HepG2 (cell line): ENCODE measurements around the gene CYLD. TPM values are rescaled to one million over a fixed set of nuclear protein-coding genes. Genes with fewer than 3 reads are reported as not detected.
A peak's percentile ranks its signal among the peaks of the same experiment; 100 is the strongest.

Experiments used
- ATAC-seq: fragments of 200-7000 bp; cut with Tn5 transposase; 3 replicates; pipeline ENCODE4 v1.9.1; 2020; ENCODE audit warnings: mild to moderate bottlenecking, moderate library complexity
- BruUV-seq: library from RNA; stranded (reverse); fragments of 400-500 nt; replicated peaks from 2 replicates; lab custom pipeline; 2021; lab: Mats Ljungman, UMichigan
- CTCF ChIA-PET: fragments of 300-600 bp; formaldehyde crosslinking; extraction: SDS; loops from one replicate; lab custom pipeline; 2021; ENCODE audit warnings: low total read pairs, inconsistent platforms, low intra/inter-chr PET ratio; lab: Yijun Ruan, JAX
- POLR2A ChIA-PET: fragments of 350-600 bp; sonication (Branson Sonifier 250); formaldehyde crosslinking; loops from one replicate; lab custom pipeline; 2020; ENCODE audit warnings: antibody characterized with exemption, inconsistent platforms; lab: Yijun Ruan, JAX
- DNase-seq: peaks from one replicate; pipeline ENCODE4 v3.0.0-alpha.2; 2015; ENCODE audit warnings: low spot score
- FAIRE-seq: peaks from 3 replicates; lab custom pipeline; 2011; peaks lifted over from hg19 to GRCh38; lab: Jason Lieb, UNC
- H2AFZ ChIP-seq: one replicate; pipeline ENCODE4 v1.6.1; 2011; ENCODE audit warnings: low read length, inconsistent platforms
- H3K27ac ChIP-seq: fragments of 300-600 bp; 3 replicates; pipeline ENCODE4 v1.8.0; 2011; ENCODE audit warnings: mixed run types, mild to moderate bottlenecking, mixed read lengths, low read length, inconsistent platforms; ENCODE audit not compliant: insufficient read depth; ENCODE audit errors: extremely low read length
- H3K27me3 ChIP-seq, 2 experiments: fragments of 200-600 bp in 1 of 2; 2 replicates in 1 of 2; 3 replicates in 1 of 2; pipeline versions ENCODE4 v1.6.0 to v1.8.0; 2011; ENCODE audit warnings: low read length in 2 of 2, mild to moderate bottlenecking in 2 of 2, moderate library complexity in 2 of 2, inconsistent platforms in 1 of 2; ENCODE audit not compliant: insufficient read depth in 2 of 2, control insufficient read depth in 1 of 2
- H3K36me3 ChIP-seq, 2 experiments: fragments of 200-600 bp in 1 of 2; replicated peaks in 1 of 2; 2 replicates in 1 of 2; 3 replicates in 1 of 2; pipeline versions ENCODE4 v1.5.1 to v1.8.0; 2011; ENCODE audit warnings: low read length in 2 of 2, inconsistent platforms in 1 of 2; ENCODE audit not compliant: insufficient read depth in 2 of 2, control insufficient read depth in 1 of 2
- H3K4me1 ChIP-seq: 2 replicates; pipeline ENCODE4 v1.5.1; 2012; ENCODE audit warnings: low read length, inconsistent platforms; ENCODE audit not compliant: insufficient read depth
- H3K4me2 ChIP-seq: 2 replicates; pipeline ENCODE4 v1.6.0; 2011; ENCODE audit warnings: low read depth, low read length, inconsistent platforms
- H3K4me3 ChIP-seq, 3 experiments: fragments of 200-600 bp in 1 of 3; sonication (generic), shearing (Covaris generic) in 1 of 3; replicated peaks in 1 of 3; 2 replicates each; pipeline ENCODE4 v1.5.1; 2011 to 2016; ENCODE audit warnings: low read length in 3 of 3, inconsistent platforms in 2 of 3, low read depth in 2 of 3, mild to moderate bottlenecking in 2 of 3, control low read depth in 1 of 3, mixed read lengths in 1 of 3; ENCODE audit not compliant: insufficient read depth in 1 of 3
- H3K79me2 ChIP-seq: one replicate; pipeline ENCODE4 v1.6.1; 2011; ENCODE audit warnings: low read length, inconsistent platforms; ENCODE audit not compliant: insufficient read depth
- H3K9ac ChIP-seq: 2 replicates; pipeline ENCODE4 v1.6.0; 2011; ENCODE audit warnings: mild to moderate bottlenecking, low read depth, low read length, inconsistent platforms; ENCODE audit not compliant: insufficient read depth
- H3K9me3 ChIP-seq: 2 replicates; pipeline ENCODE4 v1.5.1; 2012; ENCODE audit warnings: mild to moderate bottlenecking, low read length
- H4K20me1 ChIP-seq: 2 replicates; pipeline ENCODE4 v1.6.0; 2011; ENCODE audit warnings: inconsistent platforms, mild to moderate bottlenecking, low read length, moderate library complexity; ENCODE audit not compliant: insufficient read depth
- ATF7 ChIP-seq, 2 experiments: fragments of 450-650 bp in 1 of 2; sonication (generic) in 1 of 2; formaldehyde crosslinking in 1 of 2; IDR thresholded peaks; 2 replicates each; pipeline versions ENCODE4 v1.4.0 to v1.6.1; 2016 to 2020; ENCODE audit warnings: antibody characterized with exemption in 1 of 2, mild to moderate bottlenecking in 1 of 2, missing genetic modification reagents in 1 of 2
- CREB1 ChIP-seq, 2 experiments: fragments of 450-650 bp in 1 of 2; IDR thresholded peaks; 2 replicates each; pipeline ENCODE4 v1.6.1; 2016 to 2017; ENCODE audit warnings: control low read depth in 1 of 2, mild to moderate bottlenecking in 1 of 2, missing compliant biosample characterization in 1 of 2, missing genetic modification characterization in 1 of 2
- EEA1 ChIP-seq: sonication (generic); formaldehyde crosslinking; IDR thresholded peaks from 2 replicates; pipeline ENCODE4 v1.5.1; 2020; ENCODE audit warnings: mild to moderate bottlenecking, missing genetic modification reagents, borderline replicate concordance
- MAZ ChIP-seq, 2 experiments: sonication (generic) in 1 of 2; formaldehyde crosslinking in 1 of 2; IDR thresholded peaks; 2 replicates each; pipeline versions ENCODE4 v1.5.0 to v1.6.1; 2012 to 2020; ENCODE audit warnings: low read depth in 2 of 2, mild to moderate bottlenecking in 2 of 2, borderline replicate concordance in 1 of 2, improper control_type of control experiment in 1 of 2, low read length in 1 of 2, missing genetic modification reagents in 1 of 2, moderate library complexity in 1 of 2
- NCOA1 ChIP-seq: sonication (generic); formaldehyde crosslinking; IDR thresholded peaks from 2 replicates; pipeline ENCODE4 v1.9.0; 2021; ENCODE audit warnings: missing genetic modification reagents
- RBAK ChIP-seq: sonication (generic); formaldehyde crosslinking; IDR thresholded peaks from 2 replicates; pipeline ENCODE4 v1.5.1; 2020; ENCODE audit warnings: mild to moderate bottlenecking, missing genetic modification reagents
- RBFOX2 ChIP-seq: fragments of 200-400 bp; formaldehyde crosslinking; IDR thresholded peaks from 2 replicates; pipeline ENCODE4 v1.6.1; 2017; ENCODE audit warnings: low read depth, mild to moderate bottlenecking, low read length
- ZNF235 ChIP-seq: sonication (generic); formaldehyde crosslinking; IDR thresholded peaks from 2 replicates; pipeline ENCODE4 v1.8.1; 2023; ENCODE audit warnings: mild to moderate bottlenecking, missing genetic modification reagents, borderline replicate concordance
- ZNF326 ChIP-seq: sonication (generic); formaldehyde crosslinking; IDR thresholded peaks from 2 replicates; pipeline ENCODE4 v1.4.0; 2020; ENCODE audit warnings: missing genetic modification reagents, borderline replicate concordance
- WGBS: methylation state at CpG from one replicate; pipeline ENCODE4 v1.1.6; 2017; ENCODE audit warnings: low lambda C conversion rate; 5-methylcytosine and 5-hydroxymethylcytosine counted together
- in situ Hi-C: cut with HindIII; loops from 2 replicates; pipeline ENCODE4 v1.10.0; 2017; ENCODE audit warnings: low pct_unique_long_range_greater_than_20kb; ENCODE audit not compliant: extremely low pct_ligation_motif_present
- intact Hi-C: fragments of 100-400 bp; cut with micrococcal nuclease; formaldehyde crosslinking; loops from one replicate; pipeline ENCODE4 v1.10.0; 2022; ENCODE audit not compliant: unreplicated experiment
- polyA plus RNA-seq, 8 experiments: library from polyadenylated mRNA; depleted of rRNA in 3 of 8; stranded (reverse) in 7 of 8; unstranded in 1 of 8; fragments of >200 nt; fragmentation: Illumina TruSeq in 4 of 8; extraction: Trizol in 4 of 8; gene quantifications; 2 replicates each; pipeline versions ENCODE4 v1.2.1 to v1.2.3, GENCODE V29; 2011 to 2016; ENCODE audit warnings: low read depth in 4 of 8, missing spikeins in 1 of 8, mixed read lengths in 1 of 8; ENCODE audit not compliant: insufficient read depth in 1 of 8
- total RNA-seq, 5 experiments: library from RNA; depleted of rRNA; stranded (reverse); fragments of >200 nt; fragmentation: Illumina TruSeq; extraction: Trizol; gene quantifications; 2 replicates each; pipeline ENCODE4 v1.2.3, GENCODE V29; 2016; ENCODE audit warnings: low read depth in 1 of 5
- TF ChIP-seq, protein P1 (sequence below): sonication (generic); formaldehyde crosslinking; IDR thresholded peaks from 2 replicates; pipeline ENCODE4 v1.4.0; 2020; ENCODE audit warnings: missing genetic modification reagents, borderline replicate concordance

Gene CYLD
- total and polyA plus RNA-seq, 2 of the 13 experiments (the other 11 are each of a cell fraction or from before 2014, with no cell fraction given), result 6.1 to 11.4 TPM

DNA sequence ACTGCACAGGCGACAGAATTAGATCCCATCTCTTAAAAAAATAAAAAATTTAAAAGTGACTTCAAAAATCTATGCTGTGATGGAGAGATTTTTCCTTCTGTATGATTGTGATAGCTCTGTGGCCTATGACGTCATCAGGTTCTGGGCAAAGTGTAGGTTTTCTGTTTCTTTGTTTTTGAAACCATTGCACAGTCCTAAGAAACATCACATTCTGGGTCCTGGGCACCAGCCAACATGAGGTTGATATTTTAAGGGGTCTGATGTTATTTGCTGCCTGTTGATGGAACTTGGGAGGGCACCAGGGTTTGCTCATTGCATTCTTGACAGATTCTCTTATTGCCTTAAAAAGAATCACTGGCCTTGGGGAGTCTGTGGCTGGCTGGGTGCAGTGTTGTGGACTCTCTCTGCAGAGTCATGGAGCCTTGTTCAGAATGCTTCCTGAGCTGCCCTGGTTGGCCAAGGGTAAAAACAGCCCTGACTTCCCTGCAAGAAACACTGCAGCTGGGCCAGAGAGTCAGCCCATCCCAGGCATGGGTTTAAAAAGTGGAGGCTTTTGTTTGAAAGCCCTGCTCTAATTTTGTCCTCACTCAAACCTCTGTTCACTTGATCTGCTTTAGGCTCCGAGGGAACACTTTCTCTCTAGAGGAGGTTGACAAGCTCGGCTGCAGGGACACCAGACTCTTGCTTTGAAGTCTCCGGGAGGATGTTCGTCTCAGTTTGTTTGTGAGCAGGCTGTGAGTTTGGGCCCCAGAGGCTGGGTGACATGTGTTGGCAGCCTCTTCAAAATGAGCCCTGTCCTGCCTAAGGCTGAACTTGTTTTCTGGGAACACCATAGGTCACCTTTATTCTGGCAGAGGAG is 10.5 kb upstream of the CYLD start:
- POLR2A ChIA-PET, result interaction anchor here (1.4 kb wide), 1 partner anchor 10 kb away, joined by 5 read pairs; the partner anchor contains the start of gene CYLD

More for the DNA sequence above, 10.5 kb upstream of the CYLD start:
- Histone ChIP-seq H3K27ac (no peak overlapping the region), H3K4me2 (no peak overlapping the region), H2AFZ (no peak overlapping the region), H4K20me1 (no peaks in the 10 kb centered on the region), H3K27me3 (peaks cover 0 to 15% of the 10 kb centered on the region in 2 experiments; a peak in 2 of 5 replicates), H3K4me1 (no peaks in the 10 kb centered on the region), H3K79me2 (no peaks in the 10 kb centered on the region), H3K4me3 (no peak overlapping the region), H3K36me3 (no peaks in the 10 kb centered on the region), H3K9ac (no peak overlapping the region), H3K9me3 (no peaks in the 10 kb centered on the region)
- ATAC-seq (peak; percentile 67), DNase-seq (no peak), FAIRE-seq (no peak)
- TF ChIP-seq RBFOX2, result no peak
- TF ChIP-seq EEA1 (CRISPR knock-in tag), result no peak
- no peak for TF ChIP-seq RBAK (CRISPR knock-in tag)
- TF ChIP-seq ATF7 (IDR thresholded peaks at IDR 0.05), result peak; percentile 98
- no peak for TF ChIP-seq ATF7 (CRISPR knock-in tag; IDR thresholded peaks at IDR 0.05)
- no peak for TF ChIP-seq ZNF326 (CRISPR knock-in tag)
- TF ChIP-seq, protein P1, sequence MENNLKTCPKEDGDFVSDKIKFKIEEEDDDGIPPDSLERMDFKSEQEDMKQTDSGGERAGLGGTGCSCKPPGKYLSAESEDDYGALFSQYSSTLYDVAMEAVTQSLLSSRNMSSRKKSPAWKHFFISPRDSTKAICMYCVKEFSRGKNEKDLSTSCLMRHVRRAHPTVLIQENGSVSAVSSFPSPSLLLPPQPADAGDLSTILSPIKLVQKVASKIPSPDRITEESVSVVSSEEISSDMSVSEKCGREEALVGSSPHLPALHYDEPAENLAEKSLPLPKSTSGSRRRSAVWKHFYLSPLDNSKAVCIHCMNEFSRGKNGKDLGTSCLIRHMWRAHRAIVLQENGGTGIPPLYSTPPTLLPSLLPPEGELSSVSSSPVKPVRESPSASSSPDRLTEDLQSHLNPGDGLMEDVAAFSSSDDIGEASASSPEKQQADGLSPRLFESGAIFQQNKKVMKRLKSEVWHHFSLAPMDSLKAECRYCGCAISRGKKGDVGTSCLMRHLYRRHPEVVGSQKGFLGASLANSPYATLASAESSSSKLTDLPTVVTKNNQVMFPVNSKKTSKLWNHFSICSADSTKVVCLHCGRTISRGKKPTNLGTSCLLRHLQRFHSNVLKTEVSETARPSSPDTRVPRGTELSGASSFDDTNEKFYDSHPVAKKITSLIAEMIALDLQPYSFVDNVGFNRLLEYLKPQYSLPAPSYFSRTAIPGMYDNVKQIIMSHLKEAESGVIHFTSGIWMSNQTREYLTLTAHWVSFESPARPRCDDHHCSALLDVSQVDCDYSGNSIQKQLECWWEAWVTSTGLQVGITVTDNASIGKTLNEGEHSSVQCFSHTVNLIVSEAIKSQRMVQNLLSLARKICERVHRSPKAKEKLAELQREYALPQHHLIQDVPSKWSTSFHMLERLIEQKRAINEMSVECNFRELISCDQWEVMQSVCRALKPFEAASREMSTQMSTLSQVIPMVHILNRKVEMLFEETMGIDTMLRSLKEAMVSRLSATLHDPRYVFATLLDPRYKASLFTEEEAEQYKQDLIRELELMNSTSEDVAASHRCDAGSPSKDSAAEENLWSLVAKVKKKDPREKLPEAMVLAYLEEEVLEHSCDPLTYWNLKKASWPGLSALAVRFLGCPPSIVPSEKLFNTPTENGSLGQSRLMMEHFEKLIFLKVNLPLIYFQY (CRISPR knock-in tag), result no peak
- no peak for TF ChIP-seq NCOA1
- TF ChIP-seq ZNF235 (CRISPR knock-in tag), result no peak
- TF ChIP-seq MAZ (IDR thresholded peaks at IDR 0.05; ENCODE audit: borderline replicate concordance, low read depth, low read length), result no peak
- no peak for TF ChIP-seq MAZ (CRISPR knock-in tag; IDR thresholded peaks at IDR 0.05; ENCODE audit: low read depth)
- TF ChIP-seq CREB1 (IDR thresholded peaks at IDR 0.05), result peak; percentile 98
- no peak for TF ChIP-seq CREB1 (CRISPR knock-in tag; IDR thresholded peaks at IDR 0.05)
- in situ Hi-C loops (no loop called here), intact Hi-C loops (no loop called here)
- WGBS, result 45% methylated on average over 4 of the region's 6 CpGs
- BruUV-seq, result no TSS peak
- CTCF ChIA-PET, result no interaction called here
